Thymus (tissue), 11 donors: ENCODE data around the gene PCK1. TPM values are rescaled to one million over a fixed set of nuclear protein-coding genes. Genes with fewer than 3 reads are reported as not detected.

Experiments used
- DNase-seq, 9 donors: peaks; one replicate each; pipeline ENCODE4 v3.0.0-alpha.2; 2013; ENCODE audit warnings: low spot score in 9 of 9, low read depth in 6 of 9, missing footprints in 1 of 9
- H3K27ac ChIP-seq, 2 donors: one replicate each; pipeline ENCODE4 v1.5.1; 2013; ENCODE audit warnings: control low read depth in 1 of 2, low read depth in 1 of 2, low read length in 1 of 2, mild to moderate bottlenecking in 1 of 2, moderate library complexity in 1 of 2
- H3K27me3 ChIP-seq, 2 donors: one replicate each; pipeline ENCODE4 v1.5.1; 2013; ENCODE audit warnings: low read length in 1 of 2; ENCODE audit not compliant: control insufficient read depth in 2 of 2, insufficient read depth in 1 of 2
- H3K36me3 ChIP-seq, 2 donors: one replicate each; pipeline ENCODE4 v1.5.1; 2013; ENCODE audit warnings: low read length in 1 of 2, mild to moderate bottlenecking in 1 of 2, moderate library complexity in 1 of 2; ENCODE audit not compliant: control insufficient read depth in 2 of 2, insufficient read depth in 2 of 2
- H3K4me1 ChIP-seq, 2 donors: one replicate each; pipeline ENCODE4 v1.5.1; 2013; ENCODE audit warnings: low read length in 2 of 2; ENCODE audit not compliant: control insufficient read depth in 2 of 2, insufficient read depth in 2 of 2
- H3K4me3 ChIP-seq, 2 donors: one replicate each; pipeline ENCODE4 v1.5.1; 2013; ENCODE audit warnings: low read length in 2 of 2, control low read depth in 1 of 2, mild to moderate bottlenecking in 1 of 2
- H3K9me3 ChIP-seq, 2 donors: one replicate each; pipeline ENCODE4 v1.5.1; 2013; ENCODE audit warnings: low read length in 1 of 2, mild to moderate bottlenecking in 1 of 2; ENCODE audit not compliant: control insufficient read depth in 2 of 2, insufficient read depth in 1 of 2
- WGBS: extraction: QIAGEN DNeasy Blood & Tissue Kit; methylation state at CpG from one replicate; pipeline ENCODE4 v1.1.7; 2013; 5-methylcytosine and 5-hydroxymethylcytosine counted together
- polyA plus RNA-seq: library from polyadenylated mRNA; stranded (reverse); fragments of 200-250 nt; gene quantifications from one replicate; pipeline ENCODE4 v1.2.3, GENCODE V29; 2013
- total RNA-seq: library from RNA; stranded (reverse); fragments of 120-200 nt; gene quantifications from one replicate; pipeline ENCODE4 v1.2.4, GENCODE V29; 2013
- donor health status: healthy.

The PCK1 gene
- total and polyA plus RNA-seq, 2 donors, result 0.19 to 0.30 TPM

DNA sequence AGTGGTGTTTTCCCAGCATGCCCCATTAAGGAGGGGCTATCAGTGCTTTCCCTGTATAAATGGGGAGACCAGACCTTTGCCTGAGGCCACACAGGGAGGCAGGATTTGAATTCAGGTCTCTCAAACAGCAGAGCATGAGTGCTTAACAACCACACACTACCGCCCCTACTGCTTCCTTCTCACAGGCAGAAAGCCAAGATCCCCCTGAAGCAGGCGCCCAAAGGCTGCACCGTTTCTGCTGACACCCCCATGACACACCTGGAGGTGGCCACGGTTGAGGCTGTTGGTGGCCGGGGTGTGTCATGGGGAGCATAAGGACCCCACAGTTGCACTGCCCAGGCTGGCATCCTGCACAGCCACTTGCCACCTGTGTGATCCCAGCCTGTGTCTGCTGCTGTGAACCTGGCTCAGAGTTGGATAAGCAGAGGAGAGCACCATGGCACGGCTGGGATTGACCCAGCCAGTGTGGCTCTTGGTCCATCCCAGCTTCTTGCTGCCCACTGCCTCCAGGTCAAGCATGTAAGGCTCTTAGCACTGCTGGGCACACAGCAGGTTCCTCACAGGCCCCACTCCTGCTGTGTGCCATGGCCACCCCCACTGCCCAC lies 28.3 kb downstream of the PCK1 start:
- Histone ChIP-seq H3K9me3 (peaks cover 0 to 5% of the 10 kb centered on the region in 2 donors), H3K27ac (no peak overlapping the region), H3K36me3 (no peaks in the 10 kb centered on the region), H3K4me1 (no peaks in the 10 kb centered on the region), H3K27me3 (peaks cover 0 to 8% of the 10 kb centered on the region in 2 donors), H3K4me3 (no peak overlapping the region)
- DNase-seq, result no peak
- 95% methylated on average over 6 of the region's 6 CpGs for WGBS

DNA sequence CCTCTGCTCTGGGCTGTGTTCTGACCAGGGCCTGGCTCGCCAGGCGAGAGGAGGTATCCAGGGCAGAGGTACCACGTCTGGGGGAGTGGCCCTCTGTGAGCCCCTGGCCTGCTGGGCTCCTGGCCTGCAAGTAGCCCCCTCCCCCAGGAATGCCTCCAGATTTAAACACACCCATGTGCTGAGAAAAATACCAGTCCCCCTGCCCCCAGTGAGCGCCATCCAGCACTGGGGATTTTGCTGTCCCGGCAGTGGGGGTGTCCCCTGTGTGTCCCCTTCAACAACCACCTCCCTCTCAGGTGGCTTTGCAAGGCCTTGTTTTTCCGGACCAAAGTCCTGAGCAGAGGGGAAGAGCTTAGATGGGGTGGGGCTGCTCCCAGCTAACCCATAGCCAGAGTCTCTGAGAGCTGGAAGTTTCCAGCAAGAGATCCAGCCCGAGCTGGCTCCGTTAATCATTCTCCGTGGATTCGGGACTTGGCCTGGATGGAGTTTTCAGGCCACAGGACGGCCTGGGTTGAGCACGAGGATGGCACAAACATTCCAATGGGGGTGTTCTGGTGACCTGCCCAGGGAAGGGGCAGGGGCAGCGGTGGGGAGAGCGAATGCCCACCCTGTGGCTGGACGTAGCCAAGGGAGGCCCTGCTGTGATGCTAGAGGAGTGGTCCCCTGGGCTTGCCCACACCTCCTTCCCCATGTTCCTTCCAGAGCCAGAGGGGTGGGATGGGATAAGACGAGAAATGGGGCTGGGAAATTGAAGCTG lies 29.0 kb downstream of the PCK1 start:
- 94% methylated on average over 16 of the region's 16 CpGs for WGBS
- no peak for DNase-seq

DNA sequence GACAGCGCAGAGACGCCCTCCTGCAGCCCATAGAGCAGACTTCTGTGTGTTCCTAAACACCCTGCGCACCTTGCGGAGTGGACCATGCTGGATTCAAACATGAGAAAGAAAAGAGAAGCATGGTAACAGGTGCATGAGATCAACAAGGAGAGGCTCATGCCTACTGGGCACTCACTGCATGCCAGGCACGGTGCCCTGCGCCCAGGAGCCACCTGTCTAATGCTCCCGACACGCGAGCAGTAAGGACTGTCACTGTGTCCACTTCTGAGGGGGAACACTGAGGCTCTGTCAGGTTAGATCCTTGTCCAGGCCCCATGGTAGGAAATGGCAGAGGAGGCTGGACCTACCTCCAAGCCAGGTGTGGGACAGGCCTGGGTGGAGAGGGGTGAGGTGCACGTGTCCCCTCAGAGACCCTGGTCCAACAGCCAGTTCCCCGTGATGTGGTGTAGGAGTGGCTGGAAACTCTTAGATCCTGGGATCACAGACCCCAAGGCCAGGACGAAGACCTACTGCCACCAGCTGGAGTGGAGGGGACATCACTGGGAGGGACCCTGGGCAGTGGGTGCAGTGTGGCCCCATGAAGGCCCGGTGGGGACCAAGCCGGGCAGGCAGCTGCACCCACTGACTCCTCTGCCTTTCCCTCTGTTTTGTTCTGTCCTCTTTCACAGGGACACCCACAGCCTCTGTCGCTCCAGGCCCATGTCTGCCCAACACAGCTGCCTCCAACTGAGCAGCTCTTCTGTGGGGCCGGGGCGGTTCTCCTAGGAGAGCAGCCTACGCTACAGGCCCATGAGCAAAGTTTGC lies 29.8 kb downstream of the PCK1 start:
- no peak overlapping the region for H3K27ac ChIP-seq
- no peaks in the 10 kb centered on the region for H3K4me1 ChIP-seq
- H3K27me3 ChIP-seq, result peaks cover 0 to 15% of the 10 kb centered on the region in 2 donors
- 92% methylated on average over 18 of the region's 18 CpGs for whole genome bisulfite sequencing
- DNase-seq, result no peak
- H3K36me3 ChIP-seq, result no peaks in the 10 kb centered on the region
- peaks cover 0 to 5% of the 10 kb centered on the region in 2 donors for H3K9me3 ChIP-seq
- no peak overlapping the region for H3K4me3 ChIP-seq

More for the DNA sequence above, 29.0 kb downstream of the PCK1 start:
- Histone ChIP-seq H3K4me3 (no peak overlapping the region), H3K36me3 (no peaks in the 10 kb centered on the region), H3K9me3 (peaks cover 0 to 5% of the 10 kb centered on the region in 2 donors), H3K27ac (no peak overlapping the region), H3K27me3 (peaks cover 0 to 9% of the 10 kb centered on the region in 2 donors), H3K4me1 (no peaks in the 10 kb centered on the region)

DNA sequence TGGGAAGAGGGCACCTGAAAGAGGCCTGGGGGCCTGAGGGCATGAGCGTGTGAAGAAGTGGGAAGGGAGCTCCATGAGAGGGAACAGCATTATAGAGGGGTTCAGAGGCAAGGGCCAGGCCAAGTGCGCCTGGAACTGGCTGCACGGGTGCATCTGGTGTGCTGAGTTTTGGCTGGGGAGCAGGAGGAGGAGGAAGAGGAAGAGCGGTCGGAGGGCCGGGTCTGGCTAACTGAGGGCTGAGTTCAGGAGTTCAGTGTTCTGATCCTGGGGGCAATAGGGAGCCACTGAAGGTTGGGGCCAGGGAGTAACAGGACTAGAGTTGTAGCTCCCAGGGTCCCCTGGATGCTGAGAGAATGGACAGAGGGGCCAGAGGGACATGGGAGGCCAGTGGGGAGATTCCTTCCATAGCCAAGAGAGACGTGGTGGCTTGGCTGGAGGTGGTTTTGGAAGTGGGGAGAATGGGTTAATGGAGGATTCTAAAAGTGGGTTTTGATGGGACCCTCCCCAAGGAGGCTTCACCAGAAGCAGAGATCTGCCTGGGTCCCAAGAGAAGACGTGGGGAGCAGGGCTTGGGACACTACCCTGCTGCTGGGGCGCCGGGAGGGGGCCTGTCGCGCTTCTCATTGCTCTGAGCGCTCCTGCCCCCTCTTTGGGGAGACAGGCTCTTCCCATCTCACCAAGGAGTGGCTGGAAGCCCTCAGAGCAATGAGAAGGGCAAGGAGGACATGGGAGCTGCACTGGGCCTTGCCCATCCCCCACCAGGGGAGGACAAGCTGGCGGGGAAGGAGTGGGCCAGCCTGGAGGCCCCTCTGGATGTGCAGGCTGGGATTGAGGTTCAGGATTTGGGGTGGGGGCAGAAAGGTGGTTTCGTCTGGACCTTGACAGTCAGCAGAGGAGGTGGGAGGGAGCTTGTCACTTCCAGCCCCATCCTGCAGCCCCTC lies 30.6 kb downstream of the PCK1 start:
- no peak overlapping the region for H3K27ac ChIP-seq
- H3K9me3 ChIP-seq, result peaks cover 0 to 5% of the 10 kb centered on the region in 2 donors
- peaks cover 0 to 1% of the 10 kb centered on the region in 2 donors for H3K4me1 ChIP-seq
- peaks cover 0 to 18% of the 10 kb centered on the region in 2 donors for H3K27me3 ChIP-seq
- H3K36me3 ChIP-seq, result no peaks in the 10 kb centered on the region
- 84% methylated on average over 15 of the region's 15 CpGs for WGBS
- no peak overlapping the region for H3K4me3 ChIP-seq
- no peak for DNase-seq

DNA sequence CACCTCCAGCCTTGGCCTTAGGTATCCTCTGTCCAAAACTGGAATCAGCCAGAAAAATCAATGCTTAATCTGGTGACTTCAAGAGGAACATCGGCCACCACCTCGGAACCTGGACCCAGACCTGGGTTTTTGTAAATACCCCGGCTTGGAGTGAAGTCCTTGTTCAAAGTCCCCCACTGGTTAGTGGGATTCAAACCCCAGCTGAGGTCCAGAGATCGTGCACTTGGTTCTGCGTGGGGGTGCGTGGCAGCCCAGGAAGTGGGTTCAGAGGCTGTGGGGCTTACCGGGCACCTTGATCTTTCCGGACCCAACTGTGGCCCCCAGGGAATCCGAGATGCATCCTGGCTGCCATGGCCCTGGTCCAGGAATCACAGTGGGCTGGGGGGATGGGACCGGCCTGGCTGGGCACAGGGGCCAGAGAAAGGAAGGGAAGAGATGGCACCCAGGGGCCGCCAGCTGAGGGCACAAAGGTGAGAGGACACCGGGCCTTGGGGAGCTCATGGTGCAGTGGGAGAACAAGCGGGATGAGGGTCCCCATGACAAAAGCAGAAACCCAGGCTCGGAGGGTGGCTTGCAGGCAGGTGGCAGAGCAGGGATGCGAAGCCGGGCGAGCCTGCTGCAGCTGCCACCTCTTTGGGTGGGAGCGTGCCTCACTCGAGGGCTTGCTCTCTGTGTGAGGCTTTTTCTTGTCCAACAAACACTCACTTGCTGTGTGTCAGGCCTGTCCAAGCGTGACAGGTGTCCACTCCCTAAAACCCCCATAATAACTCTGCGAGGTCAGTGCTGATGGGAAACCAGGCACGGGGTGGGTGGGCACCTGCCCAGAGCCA lies 31.6 kb downstream of the PCK1 start:
- no peak overlapping the region for H3K27ac ChIP-seq
- DNase-seq, result no peak
- H3K9me3 ChIP-seq, result peaks cover 0 to 3% of the 10 kb centered on the region in 2 donors
- H3K36me3 ChIP-seq, result no peaks in the 10 kb centered on the region
- 92% methylated on average over 22 of the region's 22 CpGs for WGBS
- peaks cover 0 to 23% of the 10 kb centered on the region in 2 donors for H3K27me3 ChIP-seq
- H3K4me1 ChIP-seq, result peaks cover 0 to 4% of the 10 kb centered on the region in 2 donors
- H3K4me3 ChIP-seq, result no peak overlapping the region

DNA sequence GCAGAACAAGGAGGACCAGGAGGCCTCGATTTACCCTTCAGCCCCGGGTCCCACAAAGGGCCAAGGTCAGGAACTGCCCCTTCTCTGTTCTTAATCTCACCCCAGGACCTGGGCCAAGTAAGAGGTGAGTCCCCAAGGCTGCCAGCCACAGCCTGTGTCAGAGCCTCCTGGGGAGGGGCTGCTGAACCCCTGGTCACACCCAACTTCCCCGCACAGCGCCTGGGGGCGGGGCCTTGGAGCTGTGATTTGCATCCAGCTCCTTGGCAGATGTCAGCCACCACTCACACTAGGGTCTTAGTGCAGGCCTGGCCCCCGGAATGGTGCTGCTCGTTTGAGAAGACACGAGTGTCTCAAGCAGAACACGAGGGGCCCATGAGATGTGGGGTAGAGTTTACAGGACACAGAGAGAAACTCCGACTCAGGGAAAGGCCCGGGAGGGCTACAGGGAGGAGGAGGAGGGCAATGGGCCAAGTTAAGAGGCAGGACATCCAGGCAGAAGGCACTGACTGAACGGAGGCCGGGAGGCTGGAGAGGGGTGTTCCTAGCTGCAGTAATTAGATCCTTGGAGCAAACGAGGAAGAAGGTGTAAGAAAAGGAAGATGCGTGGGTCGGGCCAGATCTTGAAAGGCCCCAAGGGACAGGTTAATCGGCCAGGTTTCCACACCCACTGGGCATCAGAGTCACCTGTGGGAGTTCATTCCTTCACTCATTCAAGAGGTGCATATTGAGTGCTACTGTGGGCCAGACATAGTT lies 32.4 kb downstream of the PCK1 start:
- Histone ChIP-seq H3K9me3 (no peaks in the 10 kb centered on the region), H3K27me3 (peaks cover 0 to 27% of the 10 kb centered on the region in 2 donors), H3K36me3 (no peaks in the 10 kb centered on the region), H3K4me3 (no peak overlapping the region), H3K4me1 (peaks cover 0 to 4% of the 10 kb centered on the region in 2 donors), H3K27ac (no peak overlapping the region)
- WGBS, result 66% methylated on average over 17 of the region's 17 CpGs
- no peak for DNase-seq

DNA sequence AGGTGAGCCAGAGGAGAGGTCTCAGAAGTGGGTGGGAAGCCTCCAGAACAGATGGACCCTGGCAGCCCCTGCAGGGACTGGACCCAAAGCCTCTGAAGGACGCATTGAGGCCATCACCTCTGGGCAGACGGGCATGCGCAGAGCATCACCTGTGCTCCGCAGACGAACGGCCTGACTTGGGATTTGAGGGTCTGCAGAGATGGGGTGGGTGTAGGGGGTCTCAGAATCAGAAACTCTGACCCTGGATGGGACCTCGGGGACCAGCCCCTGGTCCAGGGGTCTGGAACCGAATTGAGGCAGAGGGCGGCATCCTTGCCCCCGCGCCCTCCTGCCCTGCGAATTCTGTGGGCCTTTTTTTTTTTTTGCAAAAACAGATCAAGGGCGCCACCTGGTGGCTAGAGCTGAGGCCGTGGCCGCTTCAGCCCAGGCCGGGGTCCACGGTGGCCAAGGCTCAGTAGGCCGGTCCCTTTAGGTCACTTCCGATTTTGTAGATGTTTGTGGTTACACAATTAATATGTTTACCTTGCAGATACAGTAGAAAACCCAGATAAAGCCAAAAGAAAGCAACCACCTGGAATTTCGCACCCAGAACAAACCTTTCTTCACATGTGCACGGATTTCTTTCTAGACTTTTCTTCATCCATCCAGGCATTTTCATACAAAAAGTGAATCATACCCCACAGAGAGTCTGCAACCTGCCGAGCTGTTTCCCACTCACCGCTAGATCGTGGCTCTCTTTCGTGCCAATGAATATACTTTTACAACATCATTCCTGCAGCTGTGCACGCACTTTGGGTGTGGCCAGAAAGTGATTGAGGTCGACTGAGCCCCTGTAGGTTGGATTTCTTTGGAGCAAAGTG lies 33.4 kb downstream of the PCK1 start:
- Histone ChIP-seq H3K27ac (no peak overlapping the region), H3K36me3 (no peaks in the 10 kb centered on the region), H3K4me3 (no peak overlapping the region), H3K9me3 (no peaks in the 10 kb centered on the region), H3K27me3 (peaks cover 0 to 32% of the 10 kb centered on the region in 2 donors), H3K4me1 (peaks cover 0 to 4% of the 10 kb centered on the region in 2 donors)
- peak in 6 of 9 donors; percentile 12 to 44 (median 24) for DNase-seq
- WGBS, result 43% methylated on average over 27 of the region's 27 CpGs
